Measurements from ENCODE around the gene VIPAS39.

- no peak for TF ChIP-seq POLR2A (IDR thresholded peaks at IDR 0.05; ENCODE audit: extremely low read depth, insufficient read length)
- no peak for TF ChIP-seq CTCF (IDR thresholded peaks at IDR 0.05; ENCODE audit: low read depth, low read length)
Observed at GRCh38 chr14:77478796-77479195, 21.4 kb upstream of the VIPAS39 start.
